ENCODE measurements around the gene TNIK. TPM values are rescaled to one million over a fixed set of nuclear protein-coding genes. Genes with fewer than 3 reads are reported as not detected.

TNIK gene
- total and polyA plus RNA-seq, 2 donors from 2014 or later, result 3.6 to 48.9 TPM

GRCh38 chr3:171057072-171057471 is 403.1 kb downstream of the TNIK start:
- no peak overlapping the region for H3K9ac ChIP-seq (ENCODE audit: low read length in 3 of 3)
- no peaks in the 10 kb centered on the region for H3K27me3 ChIP-seq (ENCODE audit: control insufficient read depth, insufficient read depth, low read length)
- FAIRE-seq (no peak), DNase-seq (no peak)
- no peaks in the 10 kb centered on the region for H3K4me1 ChIP-seq (ENCODE audit: control insufficient read depth in 2 of 3, insufficient read depth in 2 of 3, low read depth in 1 of 3, low read length in 3 of 3)
- no peak overlapping the region for H3K27ac ChIP-seq (ENCODE audit: low read depth in 2 of 2, low read length in 2 of 2)
- no peak overlapping the region for H3K4me3 ChIP-seq (ENCODE audit: low read length in 3 of 3)
- no peaks in the 10 kb centered on the region for H3K36me3 ChIP-seq (ENCODE audit: control insufficient read depth in 2 of 3, insufficient read depth in 3 of 3, low read length in 3 of 3)
- intact Hi-C loops (cut with DNase I), result no loop called here
- H3K9me3 ChIP-seq (ENCODE audit: control insufficient read depth in 2 of 3, insufficient read depth in 1 of 3, low read length in 3 of 3), result no peaks in the 10 kb centered on the region
- no peak for TF ChIP-seq CTCF (IDR thresholded peaks at IDR 0.05; ENCODE audit: borderline replicate concordance, extremely low read depth, insufficient read depth)

DNA sequence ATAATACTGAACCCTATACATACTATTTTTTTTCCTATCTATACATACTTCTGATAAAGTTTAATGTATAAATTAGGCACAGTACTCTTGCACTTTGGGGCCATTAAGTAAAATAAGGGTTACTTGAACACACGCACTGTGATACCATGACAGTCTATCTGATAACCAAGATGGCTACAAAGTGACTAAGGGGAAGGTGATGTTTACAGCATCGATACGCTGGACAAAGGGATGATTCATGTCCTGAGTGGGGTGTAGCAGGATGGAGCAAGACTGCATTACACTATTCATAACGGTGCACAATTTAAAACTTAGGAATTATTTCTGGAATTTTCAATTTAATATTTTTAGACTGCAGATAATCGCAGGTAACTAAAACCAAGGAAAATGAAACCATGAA is 403.7 kb downstream of the TNIK start:
- TF ChIP-seq CTCF (IDR thresholded peaks at IDR 0.05; ENCODE audit: borderline replicate concordance, extremely low read depth, insufficient read depth), result no peak
- FAIRE-seq (no peak), DNase-seq (no peak)
- Histone ChIP-seq H3K9ac (ENCODE audit: low read length in 3 of 3) (no peak overlapping the region), H3K36me3 (ENCODE audit: control insufficient read depth in 2 of 3, insufficient read depth in 3 of 3, low read length in 3 of 3) (no peaks in the 10 kb centered on the region), H3K9me3 (ENCODE audit: control insufficient read depth in 2 of 3, insufficient read depth in 1 of 3, low read length in 3 of 3) (no peaks in the 10 kb centered on the region), H3K4me1 (ENCODE audit: control insufficient read depth in 2 of 3, insufficient read depth in 2 of 3, low read depth in 1 of 3, low read length in 3 of 3) (no peaks in the 10 kb centered on the region), H3K27me3 (ENCODE audit: control insufficient read depth, insufficient read depth, low read length) (no peaks in the 10 kb centered on the region), H3K4me3 (ENCODE audit: low read length in 3 of 3) (no peak overlapping the region), H3K27ac (ENCODE audit: low read depth in 2 of 2, low read length in 2 of 2) (no peak overlapping the region)
- intact Hi-C loops (cut with DNase I), result no loop called here

GRCh38 chr3:171055336-171056178 is 404.6 kb downstream of the TNIK start:
- intact Hi-C loops (cut with DNase I), result no loop called here

More at GRCh38 chr3:171055336-171056178, 404.6 kb downstream of the TNIK start:
- FAIRE-seq (no peak), DNase-seq (peak in 2 of 5 donors; percentile 52 to 53)
- no peak overlapping the region for H3K27ac ChIP-seq (ENCODE audit: low read depth in 2 of 2, low read length in 2 of 2)
- no peak overlapping the region for H3K9ac ChIP-seq (ENCODE audit: low read length in 3 of 3)
- no peaks in the 10 kb centered on the region for H3K27me3 ChIP-seq (ENCODE audit: control insufficient read depth, insufficient read depth, low read length)
- H3K9me3 ChIP-seq (ENCODE audit: control insufficient read depth in 2 of 3, insufficient read depth in 1 of 3, low read length in 3 of 3), result no peaks in the 10 kb centered on the region
- H3K4me3 ChIP-seq (ENCODE audit: low read length in 3 of 3), result no peak overlapping the region
- TF ChIP-seq CTCF (IDR thresholded peaks at IDR 0.05; ENCODE audit: borderline replicate concordance, extremely low read depth, insufficient read depth), result no peak
- H3K36me3 ChIP-seq (ENCODE audit: control insufficient read depth in 2 of 3, insufficient read depth in 3 of 3, low read length in 3 of 3), result no peaks in the 10 kb centered on the region
- no peaks in the 10 kb centered on the region for H3K4me1 ChIP-seq (ENCODE audit: control insufficient read depth in 2 of 3, insufficient read depth in 2 of 3, low read depth in 1 of 3, low read length in 3 of 3)

Measured in kidney (tissue), 14 donors.